ENCODE measurements around the gene RAPGEF2. TPM values are rescaled to one million over a fixed set of nuclear protein-coding genes. Genes with fewer than 3 reads are reported as not detected.

RAPGEF2 gene
- total and polyA plus RNA-seq, 9 of the 15 experiments (the other 6 are each of a cell fraction or from before 2014, with no cell fraction given) = 3.1 to 32.6 (median 23.1) TPM

DNA sequence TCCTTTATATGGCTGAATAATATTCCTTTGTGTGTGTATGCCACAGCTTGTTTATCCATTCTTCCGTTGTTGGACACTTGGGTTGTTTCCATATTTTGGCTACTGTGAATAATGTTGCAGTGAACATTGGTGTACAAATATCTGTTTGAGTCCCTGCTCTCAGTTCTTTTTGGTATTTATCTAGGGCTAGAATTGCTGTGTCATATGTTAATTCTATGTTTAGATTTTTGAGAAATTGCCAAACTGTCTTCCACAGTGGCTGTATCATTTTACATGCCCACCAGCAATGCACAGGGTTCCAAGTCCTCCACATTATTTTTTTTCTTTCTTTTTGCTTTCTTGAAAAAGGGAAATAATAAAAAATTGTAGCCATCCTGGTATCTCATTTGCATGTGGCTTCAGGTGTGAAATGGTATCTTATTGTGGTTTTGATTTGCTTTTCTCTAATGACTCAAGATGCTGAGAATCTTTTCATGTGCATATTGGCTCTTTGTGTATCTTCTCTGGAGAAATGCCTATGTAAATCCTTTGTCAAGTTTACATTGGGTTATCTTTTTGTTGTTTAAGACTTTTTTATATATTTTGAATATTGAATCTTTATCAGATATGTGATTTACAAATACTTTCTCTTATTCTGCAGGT lies 129.7 kb downstream of the RAPGEF2 start:
- Histone ChIP-seq H3K27ac (ENCODE audit: extremely low read depth, low read depth, low read length) (no peak overlapping the region), H3K9me3 (replicated peaks; ENCODE audit: control insufficient read depth, insufficient read depth, low read depth, low read length) (no peaks in the 10 kb centered on the region), H3K79me2 (ENCODE audit: control insufficient read depth, insufficient read depth, low read length) (peaks cover 5% of the 10 kb centered on the region; the same call in 1 of the 3 replicates), H3K27me3 (ENCODE audit: control insufficient read depth in 2 of 2, insufficient read depth in 2 of 2, low read length in 2 of 2) (no peaks in the 10 kb centered on the region), H3K9ac (ENCODE audit: insufficient read depth in 1 of 2, low read depth in 2 of 2, low read length in 2 of 2) (no peak overlapping the region), H3K36me3 (ENCODE audit: control insufficient read depth, insufficient read depth, low read length) (no peaks in the 10 kb centered on the region), H3K9me1 (ENCODE audit: control insufficient read depth, insufficient read depth, low read length) (peaks cover 3% of the 10 kb centered on the region), H4K20me1 (replicated peaks; ENCODE audit: control insufficient read depth, insufficient read depth, low read length) (no peaks in the 10 kb centered on the region; the same call in 1 of the 2 replicates), H3K4me1 (replicated peaks in 1 of 2; ENCODE audit: control insufficient read depth in 2 of 2, insufficient read depth in 2 of 2, low read length in 2 of 2) (peaks cover under 1 to 5% of the 10 kb centered on the region in 2 experiments; a peak in 3 of 5 replicates), H3K4me2 (ENCODE audit: insufficient read depth, low read length) (no peak overlapping the region), H3K4me3 (no peak overlapping the region), H2AFZ (ENCODE audit: low read depth, low read length) (no peak overlapping the region)
- DNase-seq (ENCODE audit: extremely low read depth in 1 of 4, low spot score in 3 of 4) (no peak), ATAC-seq (no peak), FAIRE-seq (peak; percentile 19)
- BruUV-seq (replicated peaks) = no TSS peak
- POLR2A ChIA-PET = no interaction called here
- intact Hi-C loops (cut with micrococcal nuclease) (no loop called here), in situ Hi-C loops (cut with MboI) (no loop called here)
- CTCF ChIA-PET (ENCODE audit: low intra/inter-chr PET ratio) = no interaction called here
- WGBS (ENCODE audit: insufficient coverage, low coverage, missing lambda C conversion rate) = 71% methylated on average over 1 of the region's 1 CpG
- TF ChIP-seq, protein P1, sequence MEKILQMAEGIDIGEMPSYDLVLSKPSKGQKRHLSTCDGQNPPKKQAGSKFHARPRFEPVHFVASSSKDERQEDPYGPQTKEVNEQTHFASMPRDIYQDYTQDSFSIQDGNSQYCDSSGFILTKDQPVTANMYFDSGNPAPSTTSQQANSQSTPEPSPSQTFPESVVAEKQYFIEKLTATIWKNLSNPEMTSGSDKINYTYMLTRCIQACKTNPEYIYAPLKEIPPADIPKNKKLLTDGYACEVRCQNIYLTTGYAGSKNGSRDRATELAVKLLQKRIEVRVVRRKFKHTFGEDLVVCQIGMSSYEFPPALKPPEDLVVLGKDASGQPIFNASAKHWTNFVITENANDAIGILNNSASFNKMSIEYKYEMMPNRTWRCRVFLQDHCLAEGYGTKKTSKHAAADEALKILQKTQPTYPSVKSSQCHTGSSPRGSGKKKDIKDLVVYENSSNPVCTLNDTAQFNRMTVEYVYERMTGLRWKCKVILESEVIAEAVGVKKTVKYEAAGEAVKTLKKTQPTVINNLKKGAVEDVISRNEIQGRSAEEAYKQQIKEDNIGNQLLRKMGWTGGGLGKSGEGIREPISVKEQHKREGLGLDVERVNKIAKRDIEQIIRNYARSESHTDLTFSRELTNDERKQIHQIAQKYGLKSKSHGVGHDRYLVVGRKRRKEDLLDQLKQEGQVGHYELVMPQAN (IDR thresholded peaks at IDR 0.05; ENCODE audit: borderline replicate concordance) = no peak
- TF ChIP-seq, protein P2, sequence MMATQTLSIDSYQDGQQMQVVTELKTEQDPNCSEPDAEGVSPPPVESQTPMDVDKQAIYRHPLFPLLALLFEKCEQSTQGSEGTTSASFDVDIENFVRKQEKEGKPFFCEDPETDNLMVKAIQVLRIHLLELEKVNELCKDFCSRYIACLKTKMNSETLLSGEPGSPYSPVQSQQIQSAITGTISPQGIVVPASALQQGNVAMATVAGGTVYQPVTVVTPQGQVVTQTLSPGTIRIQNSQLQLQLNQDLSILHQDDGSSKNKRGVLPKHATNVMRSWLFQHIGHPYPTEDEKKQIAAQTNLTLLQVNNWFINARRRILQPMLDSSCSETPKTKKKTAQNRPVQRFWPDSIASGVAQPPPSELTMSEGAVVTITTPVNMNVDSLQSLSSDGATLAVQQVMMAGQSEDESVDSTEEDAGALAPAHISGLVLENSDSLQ (IDR thresholded peaks at IDR 0.05) = no peak
- TF ChIP-seq, protein P3, sequence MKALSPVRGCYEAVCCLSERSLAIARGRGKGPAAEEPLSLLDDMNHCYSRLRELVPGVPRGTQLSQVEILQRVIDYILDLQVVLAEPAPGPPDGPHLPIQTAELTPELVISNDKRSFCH (CRISPR knock-in tag; IDR thresholded peaks at IDR 0.05) = no peak
- TF ChIP-seq, protein P3 (tag; IDR thresholded peaks at IDR 0.05) = no peak
- TF ChIP-seq MCM7 (IDR thresholded peaks at IDR 0.05) (no peak), ZFP1 (CRISPR knock-in tag; IDR thresholded peaks at IDR 0.05) (no peak), MEF2A (IDR thresholded peaks at IDR 0.05; ENCODE audit: control insufficient read depth, low read depth, low read length) (no peak), HDAC8 (tag; IDR thresholded peaks at IDR 0.05) (no peak), NFE2 (IDR thresholded peaks at IDR 0.05; ENCODE audit: low read depth) (peak; percentile 34; the same call in 1 of the 2 replicates), ZNF316 (IDR thresholded peaks at IDR 0.05) (peak; percentile 52), ZNF224 (CRISPR knock-in tag; IDR thresholded peaks at IDR 0.05) (no peak), STAG1 (CRISPR knock-in tag; IDR thresholded peaks at IDR 0.05; ENCODE audit: borderline replicate concordance) (no peak), YBX1 (IDR thresholded peaks at IDR 0.05) (no peak), C11orf30 (IDR thresholded peaks at IDR 0.05; ENCODE audit: low read depth) (peak; percentile 55)
- TF ChIP-seq, protein P4, sequence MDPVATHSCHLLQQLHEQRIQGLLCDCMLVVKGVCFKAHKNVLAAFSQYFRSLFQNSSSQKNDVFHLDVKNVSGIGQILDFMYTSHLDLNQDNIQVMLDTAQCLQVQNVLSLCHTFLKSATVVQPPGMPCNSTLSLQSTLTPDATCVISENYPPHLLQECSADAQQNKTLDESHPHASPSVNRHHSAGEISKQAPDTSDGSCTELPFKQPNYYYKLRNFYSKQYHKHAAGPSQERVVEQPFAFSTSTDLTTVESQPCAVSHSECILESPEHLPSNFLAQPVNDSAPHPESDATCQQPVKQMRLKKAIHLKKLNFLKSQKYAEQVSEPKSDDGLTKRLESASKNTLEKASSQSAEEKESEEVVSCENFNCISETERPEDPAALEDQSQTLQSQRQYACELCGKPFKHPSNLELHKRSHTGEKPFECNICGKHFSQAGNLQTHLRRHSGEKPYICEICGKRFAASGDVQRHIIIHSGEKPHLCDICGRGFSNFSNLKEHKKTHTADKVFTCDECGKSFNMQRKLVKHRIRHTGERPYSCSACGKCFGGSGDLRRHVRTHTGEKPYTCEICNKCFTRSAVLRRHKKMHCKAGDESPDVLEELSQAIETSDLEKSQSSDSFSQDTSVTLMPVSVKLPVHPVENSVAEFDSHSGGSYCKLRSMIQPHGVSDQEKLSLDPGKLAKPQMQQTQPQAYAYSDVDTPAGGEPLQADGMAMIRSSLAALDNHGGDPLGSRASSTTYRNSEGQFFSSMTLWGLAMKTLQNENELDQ (CRISPR knock-in tag; IDR thresholded peaks at IDR 0.05; ENCODE audit: borderline replicate concordance) = no peak
- TF ChIP-seq, protein P5, sequence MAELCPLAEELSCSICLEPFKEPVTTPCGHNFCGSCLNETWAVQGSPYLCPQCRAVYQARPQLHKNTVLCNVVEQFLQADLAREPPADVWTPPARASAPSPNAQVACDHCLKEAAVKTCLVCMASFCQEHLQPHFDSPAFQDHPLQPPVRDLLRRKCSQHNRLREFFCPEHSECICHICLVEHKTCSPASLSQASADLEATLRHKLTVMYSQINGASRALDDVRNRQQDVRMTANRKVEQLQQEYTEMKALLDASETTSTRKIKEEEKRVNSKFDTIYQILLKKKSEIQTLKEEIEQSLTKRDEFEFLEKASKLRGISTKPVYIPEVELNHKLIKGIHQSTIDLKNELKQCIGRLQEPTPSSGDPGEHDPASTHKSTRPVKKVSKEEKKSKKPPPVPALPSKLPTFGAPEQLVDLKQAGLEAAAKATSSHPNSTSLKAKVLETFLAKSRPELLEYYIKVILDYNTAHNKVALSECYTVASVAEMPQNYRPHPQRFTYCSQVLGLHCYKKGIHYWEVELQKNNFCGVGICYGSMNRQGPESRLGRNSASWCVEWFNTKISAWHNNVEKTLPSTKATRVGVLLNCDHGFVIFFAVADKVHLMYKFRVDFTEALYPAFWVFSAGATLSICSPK (IDR thresholded peaks at IDR 0.05; ENCODE audit: borderline replicate concordance) = no peak
